Gastroesophageal sphincter (tissue), 3 donors: ENCODE measurements around the gene FREM2.

Experiments used
- EP300 ChIP-seq: sonication (generic); formaldehyde crosslinking; IDR thresholded peaks from one replicate; pipeline ENCODE4 v1.6.1; 2017; ENCODE audit warnings: antibody characterized with exemption, mild to moderate bottlenecking
- POLR2A ChIP-seq, 2 donors: fragments of 450-650 bp; IDR thresholded peaks; one replicate each; pipeline ENCODE4 v1.6.1; 2017; ENCODE audit warnings: antibody characterized with exemption in 2 of 2, mild to moderate bottlenecking in 2 of 2, moderate library complexity in 1 of 2
- TF ChIP-seq, protein P1 (sequence below), 4 experiments: fragments of 200-600 bp in 2 of 4; fragments of 450-650 bp in 2 of 4; sonication (generic) in 1 of 4; IDR thresholded peaks; one replicate each; pipeline ENCODE4 v1.5.1; 2017 to 2019; ENCODE audit warnings: antibody characterized with exemption in 4 of 4, mild to moderate bottlenecking in 2 of 4, moderate library complexity in 2 of 4

DNA sequence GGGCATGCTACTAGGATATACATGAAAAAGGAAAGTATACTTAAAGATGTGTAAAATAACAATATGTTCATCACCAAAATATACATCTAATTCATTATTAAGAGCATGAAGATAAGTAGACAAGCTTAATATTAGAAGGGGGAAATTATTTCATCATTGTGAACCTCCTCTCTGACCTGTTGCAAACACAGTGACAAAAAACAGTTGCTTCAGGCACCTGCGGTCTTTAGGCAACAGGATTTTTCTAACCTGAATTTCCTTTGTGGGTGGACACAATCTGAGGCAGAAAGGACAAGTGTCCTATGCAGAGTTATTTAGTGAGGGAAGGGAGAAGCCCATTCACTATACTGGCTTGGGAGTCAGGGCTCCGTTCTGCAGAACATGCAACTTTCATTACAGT is 6.3 kb downstream of the FREM2 start:
- TF ChIP-seq, protein P1, sequence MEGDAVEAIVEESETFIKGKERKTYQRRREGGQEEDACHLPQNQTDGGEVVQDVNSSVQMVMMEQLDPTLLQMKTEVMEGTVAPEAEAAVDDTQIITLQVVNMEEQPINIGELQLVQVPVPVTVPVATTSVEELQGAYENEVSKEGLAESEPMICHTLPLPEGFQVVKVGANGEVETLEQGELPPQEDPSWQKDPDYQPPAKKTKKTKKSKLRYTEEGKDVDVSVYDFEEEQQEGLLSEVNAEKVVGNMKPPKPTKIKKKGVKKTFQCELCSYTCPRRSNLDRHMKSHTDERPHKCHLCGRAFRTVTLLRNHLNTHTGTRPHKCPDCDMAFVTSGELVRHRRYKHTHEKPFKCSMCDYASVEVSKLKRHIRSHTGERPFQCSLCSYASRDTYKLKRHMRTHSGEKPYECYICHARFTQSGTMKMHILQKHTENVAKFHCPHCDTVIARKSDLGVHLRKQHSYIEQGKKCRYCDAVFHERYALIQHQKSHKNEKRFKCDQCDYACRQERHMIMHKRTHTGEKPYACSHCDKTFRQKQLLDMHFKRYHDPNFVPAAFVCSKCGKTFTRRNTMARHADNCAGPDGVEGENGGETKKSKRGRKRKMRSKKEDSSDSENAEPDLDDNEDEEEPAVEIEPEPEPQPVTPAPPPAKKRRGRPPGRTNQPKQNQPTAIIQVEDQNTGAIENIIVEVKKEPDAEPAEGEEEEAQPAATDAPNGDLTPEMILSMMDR (IDR thresholded peaks at IDR 0.05), result no peak
- TF ChIP-seq POLR2A (IDR thresholded peaks at IDR 0.05) (no peak), EP300 (no peak)
